CD14-positive monocyte (primary cell): ENCODE measurements around the gene CHD6. TPM values are rescaled to one million over a fixed set of nuclear protein-coding genes. Genes with fewer than 3 reads are reported as not detected.

Experiments
- DNase-seq, 3 donors: peaks; one replicate each; pipeline ENCODE4 v3.0.0-alpha.2; 2011 to 2022
- H2AFZ ChIP-seq: 2 replicates; pipeline ENCODE4 v1.6.0; 2012; ENCODE audit warnings: mild to moderate bottlenecking, low read depth, low read length, inconsistent platforms; ENCODE audit not compliant: insufficient read depth, poor library complexity, severe bottlenecking
- H3K27ac ChIP-seq, 2 donors: 1 replicate in 1 of 2; 2 replicates in 1 of 2; pipeline ENCODE4 v1.5.1; 2012 to 2013; ENCODE audit warnings: low read length in 2 of 2, control low read depth in 1 of 2, inconsistent platforms in 1 of 2, low read depth in 1 of 2, mild to moderate bottlenecking in 1 of 2
- H3K27me3 ChIP-seq, 2 donors: one replicate each; pipeline versions ENCODE4 v1.6.0 to v1.6.1; 2011 to 2013; ENCODE audit warnings: low read length in 2 of 2; ENCODE audit not compliant: control insufficient read depth in 2 of 2, insufficient read depth in 2 of 2
- H3K36me3 ChIP-seq, 2 donors: replicated peaks in 1 of 2; 1 replicate in 1 of 2; 2 replicates in 1 of 2; pipeline versions ENCODE4 v1.5.1 to v1.6.1; 2012 to 2013; ENCODE audit warnings: low read length in 2 of 2, control low read depth in 1 of 2, inconsistent platforms in 1 of 2, mild to moderate bottlenecking in 1 of 2; ENCODE audit not compliant: insufficient read depth in 2 of 2, control insufficient read depth in 1 of 2
- H3K4me1 ChIP-seq, 2 donors: 1 replicate in 1 of 2; 2 replicates in 1 of 2; pipeline versions ENCODE4 v1.5.1 to v1.6.1; 2012 to 2013; ENCODE audit warnings: low read length in 2 of 2, control low read depth in 1 of 2, inconsistent platforms in 1 of 2, mild to moderate bottlenecking in 1 of 2, moderate library complexity in 1 of 2; ENCODE audit not compliant: insufficient read depth in 2 of 2, control insufficient read depth in 1 of 2
- H3K4me2 ChIP-seq: replicated peaks from 2 replicates; pipeline ENCODE3; 2012; ENCODE audit warnings: low read length, moderate library complexity, mild to moderate bottlenecking; ENCODE audit not compliant: poor library complexity, severe bottlenecking; ENCODE audit errors: extremely low read depth
- H3K4me3 ChIP-seq, 3 experiments: fragments of 200-600 bp in 1 of 3; sonication (generic) in 1 of 3; replicated peaks in 1 of 3; 1 replicate in 2 of 3; 2 replicates in 1 of 3; pipeline ENCODE4 v1.5.1; 2011 to 2013; ENCODE audit warnings: low read length in 3 of 3, mild to moderate bottlenecking in 3 of 3, control low read depth in 2 of 3, low read depth in 2 of 3, inconsistent platforms in 1 of 3, moderate library complexity in 1 of 3
- H3K79me2 ChIP-seq: 2 replicates; pipeline ENCODE4 v1.6.0; 2012; ENCODE audit warnings: mild to moderate bottlenecking, control low read depth, inconsistent platforms, low read length, moderate library complexity; ENCODE audit not compliant: insufficient read depth
- H3K9ac ChIP-seq: 2 replicates; pipeline ENCODE4 v1.6.0; 2017; ENCODE audit warnings: low read length, mild to moderate bottlenecking; ENCODE audit not compliant: insufficient read depth, poor library complexity, severe bottlenecking
- H3K9me3 ChIP-seq, 2 donors: replicated peaks in 1 of 2; 1 replicate in 1 of 2; 2 replicates in 1 of 2; pipeline versions ENCODE4 v1.5.1 to v1.6.1; 2012 to 2013; ENCODE audit warnings: low read length in 2 of 2, control low read depth in 1 of 2; ENCODE audit not compliant: control insufficient read depth in 1 of 2, insufficient read depth in 1 of 2
- H4K20me1 ChIP-seq: 2 replicates; pipeline ENCODE4 v1.6.0; 2012; ENCODE audit warnings: mild to moderate bottlenecking, low read length, control low read depth, moderate library complexity; ENCODE audit not compliant: insufficient read depth
- H3K27ac Mint-ChIP-seq, 7 donors: one replicate each; pipeline ENCODE4 v1.8.0; 2020; ENCODE audit warnings: mild to moderate bottlenecking in 7 of 7, mixed read lengths in 7 of 7, moderate library complexity in 6 of 7, inconsistent platforms in 2 of 7
- H3K27me3 Mint-ChIP-seq, 3 donors: one replicate each; pipeline ENCODE4 v1.8.0; 2021 to 2022; ENCODE audit warnings: low read depth in 3 of 3, mild to moderate bottlenecking in 3 of 3, mixed read lengths in 3 of 3, moderate library complexity in 3 of 3, inconsistent platforms in 1 of 3
- H3K36me3 Mint-ChIP-seq, 2 donors: one replicate each; pipeline ENCODE4 v1.8.0; 2020; ENCODE audit warnings: mixed read lengths in 2 of 2, inconsistent platforms in 1 of 2, mild to moderate bottlenecking in 1 of 2
- H3K4me1 Mint-ChIP-seq: one replicate; pipeline ENCODE4 v1.8.0; 2020; ENCODE audit warnings: mild to moderate bottlenecking, mixed read lengths
- H3K4me3 Mint-ChIP-seq, 2 donors: one replicate each; pipeline ENCODE4 v1.8.0; 2020; ENCODE audit warnings: mild to moderate bottlenecking in 2 of 2, mixed read lengths in 2 of 2, moderate library complexity in 1 of 2
- H3K9me3 Mint-ChIP-seq, 7 donors: one replicate each; pipeline ENCODE4 v1.8.0; 2020 to 2022; ENCODE audit warnings: mixed read lengths in 7 of 7, mild to moderate bottlenecking in 6 of 7, moderate library complexity in 6 of 7, inconsistent platforms in 2 of 7
- CTCF ChIP-seq: fragments of 200-600 bp; IDR thresholded peaks from one replicate; pipeline ENCODE4 v1.8.0; 2022; ENCODE audit warnings: antibody characterized with exemption, mild to moderate bottlenecking
- whole genome bisulfite sequencing: methylation state at CpG from one replicate; pipeline ENCODE4 v1.1.5; 2013; ENCODE audit warnings: missing lambda C conversion rate; ENCODE audit not compliant: insufficient coverage; 5-methylcytosine and 5-hydroxymethylcytosine counted together
- intact Hi-C, 2 donors: fragments of 100-400 bp; cut with micrococcal nuclease; formaldehyde crosslinking; loops; one replicate each; pipeline versions ENCODE4 v1.15.0 to v1.15.1; 2023
- polyA plus RNA-seq, 3 donors: library from polyadenylated mRNA; depleted of rRNA in 1 of 3; unstranded in 2 of 3; stranded (reverse) in 1 of 3; fragments of 300-500 nt in 2 of 3; fragments of >200 nt in 1 of 3; fragmentation: Illumina TruSeq in 2 of 3; gene quantifications; 1 replicate in 2 of 3; 2 replicates in 1 of 3; pipeline ENCODE4 v1.2.3, GENCODE V29; 2012 to 2021

CHD6 gene
- polyA plus RNA-seq, 3 donors: 12.9 to 19.6 (median 13.0) TPM

GRCh38 chr20:41638456-41638855 lies 20.3 kb upstream of the CHD6 start:
- WGBS: no CpG with 5 or more reads among the region's 1 CpG

GRCh38 chr20:41635158-41635557 lies 17.0 kb upstream of the CHD6 start:
- Histone ChIP-seq H3K4me2 (no peak overlapping the region), H3K36me3 (no peaks in the 10 kb centered on the region), H4K20me1 (no peaks in the 10 kb centered on the region), H2AFZ (no peak overlapping the region), H3K79me2 (no peaks in the 10 kb centered on the region), H3K4me3 (no peak overlapping the region), H3K4me1 (peaks cover 4 to 11% of the 10 kb centered on the region in 2 donors), H3K9ac (no peak overlapping the region), H3K9me3 (no peaks in the 10 kb centered on the region), H3K27me3 (peaks cover 6 to 14% of the 10 kb centered on the region in 2 donors), H3K27ac (no peak overlapping the region)
- Mint-ChIP-seq H3K27ac (no peak overlapping the region), H3K4me3 (no peak overlapping the region), H3K36me3 (no peaks in the 10 kb centered on the region), H3K27me3 (peaks cover 4 to 6% (median 5%) of the 10 kb centered on the region in 3 donors), H3K9me3 (peaks cover 0 to 4% (median 0%) of the 10 kb centered on the region in 7 donors), H3K4me1 (peaks cover 10% of the 10 kb centered on the region)
- no peak for TF ChIP-seq CTCF
- DNase-seq: no peak
- intact Hi-C loops: no loop called here

More at GRCh38 chr20:41638456-41638855, 20.3 kb upstream of the CHD6 start:
- intact Hi-C loops: no loop called here
- Mint-ChIP-seq H3K4me3 (no peak overlapping the region), H3K36me3 (no peaks in the 10 kb centered on the region), H3K27me3 (peaks cover 6 to 7% (median 6%) of the 10 kb centered on the region in 3 donors), H3K9me3 (peaks cover 0 to 2% (median 0%) of the 10 kb centered on the region in 7 donors), H3K27ac (no peak overlapping the region), H3K4me1 (no peaks in the 10 kb centered on the region)
- H3K36me3 ChIP-seq: no peaks in the 10 kb centered on the region
- DNase-seq: no peak
- H3K9me3 ChIP-seq: no peaks in the 10 kb centered on the region
- no peak overlapping the region for H2AFZ ChIP-seq
- no peak for TF ChIP-seq CTCF
- no peaks in the 10 kb centered on the region for H3K79me2 ChIP-seq
- H4K20me1 ChIP-seq: no peaks in the 10 kb centered on the region
- no peak overlapping the region for H3K27ac ChIP-seq
- H3K9ac ChIP-seq: no peak overlapping the region
- H3K27me3 ChIP-seq: peaks cover 6 to 19% of the 10 kb centered on the region in 2 donors
- H3K4me2 ChIP-seq: no peak overlapping the region
- no peaks in the 10 kb centered on the region for H3K4me1 ChIP-seq
- no peak overlapping the region for H3K4me3 ChIP-seq
